Hair follicular keratinocyte (primary cell): ENCODE results near the gene WDR1. TPM values are rescaled to one million over a fixed set of nuclear protein-coding genes. Genes with fewer than 3 reads are reported as not detected.

ENCODE experiments used
- total RNA-seq: library from RNA; depleted of rRNA; stranded (reverse); fragments of >200 nt; gene quantifications from 2 replicates; pipeline ENCODE4 v1.2.3, GENCODE V29; 2015

The WDR1 gene
- 209 and 238 TPM in 2 replicates for total RNA-seq

GRCh38 chr4:10116569-10117358 lies at the start of gene WDR1:
WDR1 (minus strand) TSS chr4:10116799; CDS start chr4:10116666, 133 bp downstream.

Other genes starting within 250 kb of the WDR1 start
- gene SLC2A9, start 95.3 kb downstream of the WDR1 start, total RNA-seq: 59.2 and 68.3 TPM in 2 replicates